HepG2 (cell line): ENCODE measurements around the gene PDE4D. TPM values are rescaled to one million over a fixed set of nuclear protein-coding genes. Genes with fewer than 3 reads are reported as not detected.

Experiments
- GATAD2A ChIP-seq: IDR thresholded peaks from 2 replicates; pipeline ENCODE4 v1.6.1; 2016
- HOXA3 ChIP-seq: sonication (generic); formaldehyde crosslinking; IDR thresholded peaks from 2 replicates; pipeline ENCODE4 v1.5.0; 2020; ENCODE audit warnings: missing genetic modification reagents
- MED1 ChIP-seq: sonication (generic); formaldehyde crosslinking; IDR thresholded peaks from 2 replicates; pipeline ENCODE4 v1.4.0; 2020; ENCODE audit warnings: missing genetic modification reagents
- MZF1 ChIP-seq: sonication (generic); formaldehyde crosslinking; IDR thresholded peaks from 2 replicates; pipeline ENCODE4 v1.8.1; 2023; ENCODE audit warnings: mild to moderate bottlenecking, missing genetic modification reagents, borderline replicate concordance
- PRPF4 ChIP-seq: fragments of 200-400 bp; formaldehyde crosslinking; IDR thresholded peaks from 2 replicates; pipeline ENCODE4 v1.6.1; 2016; ENCODE audit warnings: low read length, low read depth; ENCODE audit not compliant: poor library complexity, severe bottlenecking
- ZNF33B ChIP-seq: sonication (generic); formaldehyde crosslinking; IDR thresholded peaks from 2 replicates; pipeline ENCODE4 v1.5.1; 2020; ENCODE audit warnings: mild to moderate bottlenecking, missing genetic modification reagents
- ZNF383 ChIP-seq: sonication (generic); formaldehyde crosslinking; IDR thresholded peaks from 2 replicates; pipeline ENCODE4 v1.4.0; 2020; ENCODE audit warnings: missing genetic modification reagents, mild to moderate bottlenecking, borderline replicate concordance
- ZNF614 ChIP-seq: IDR thresholded peaks from 2 replicates; pipeline ENCODE4 v1.6.1; 2018; ENCODE audit warnings: missing biosample characterization, missing genetic modification reagents, inconsistent platforms, borderline replicate concordance
- polyA plus RNA-seq, 8 experiments: library from polyadenylated mRNA; depleted of rRNA in 3 of 8; stranded (reverse) in 7 of 8; unstranded in 1 of 8; fragments of >200 nt; fragmentation: Illumina TruSeq in 4 of 8; extraction: Trizol in 4 of 8; gene quantifications; 2 replicates each; pipeline versions ENCODE4 v1.2.1 to v1.2.3, GENCODE V29; 2011 to 2016; ENCODE audit warnings: low read depth in 4 of 8, missing spikeins in 1 of 8, mixed read lengths in 1 of 8; ENCODE audit not compliant: insufficient read depth in 1 of 8
- total RNA-seq, 5 experiments: library from RNA; depleted of rRNA; stranded (reverse); fragments of >200 nt; fragmentation: Illumina TruSeq; extraction: Trizol; gene quantifications; 2 replicates each; pipeline ENCODE4 v1.2.3, GENCODE V29; 2016; ENCODE audit warnings: low read depth in 1 of 5
- TF ChIP-seq, protein P1 (sequence below): sonication (generic); formaldehyde crosslinking; IDR thresholded peaks from 2 replicates; pipeline ENCODE4 v1.8.0; 2022; ENCODE audit warnings: mild to moderate bottlenecking, missing genetic modification reagents, borderline replicate concordance
- TF ChIP-seq, protein P2 (sequence below): sonication (generic); formaldehyde crosslinking; conservative IDR thresholded peaks from 2 replicates; pipeline ENCODE4 v1.4.0; 2020; ENCODE audit warnings: missing genetic modification reagents

Gene PDE4D
- total and polyA plus RNA-seq, 2 of the 13 experiments (the other 11 are each of a cell fraction or from before 2014, with no cell fraction given), result 7.0 to 12.2 TPM

DNA sequence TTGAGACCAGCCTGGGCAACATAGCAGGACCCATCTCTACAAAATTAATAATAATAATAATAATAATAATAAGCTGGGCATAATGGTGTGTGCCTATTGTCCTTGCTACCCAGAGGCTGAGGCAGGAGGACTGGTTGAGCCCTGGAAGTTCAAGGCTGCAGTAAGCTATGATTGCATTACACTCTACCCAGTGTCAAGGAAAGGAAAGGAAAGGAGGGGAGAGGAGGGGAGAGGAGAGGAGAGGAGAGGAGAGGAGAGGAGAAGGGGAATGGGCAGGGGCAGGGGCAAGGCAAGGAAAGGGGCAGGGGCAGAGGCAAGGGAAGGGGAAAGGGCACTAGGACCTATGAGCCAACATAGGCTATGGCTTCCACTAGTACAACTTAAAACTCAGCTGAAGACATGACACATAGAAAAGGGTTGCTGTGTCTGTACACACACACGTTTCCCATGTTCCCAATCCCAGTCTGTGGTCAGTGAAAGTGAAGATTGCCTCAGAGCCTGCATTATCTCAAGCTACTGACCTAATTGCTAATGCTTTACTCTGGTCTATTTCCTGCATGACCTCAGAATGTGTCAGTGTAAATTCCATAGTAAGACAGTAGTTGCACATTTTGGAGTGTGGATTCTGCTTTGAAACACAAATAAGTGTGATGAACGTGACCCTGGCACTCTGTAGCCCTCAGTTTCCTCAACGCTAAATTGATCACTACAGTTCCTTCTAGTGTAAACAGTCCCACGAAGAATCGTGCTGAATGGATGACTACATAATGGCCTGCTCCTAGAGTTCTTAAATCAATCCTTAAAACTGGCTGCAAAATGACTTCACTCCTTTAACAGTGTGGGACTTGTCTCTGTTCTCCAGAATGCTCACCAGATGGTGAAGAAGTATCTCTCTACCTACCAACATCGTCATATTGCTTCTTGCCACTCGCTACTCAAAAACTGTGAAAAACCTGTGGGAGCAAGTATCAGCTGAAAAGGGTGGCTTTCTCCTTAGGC, 813.6 kb downstream of the PDE4D start (continued):
- TF ChIP-seq ZNF33B (CRISPR knock-in tag), result no peak
- no peak for TF ChIP-seq ZNF383
- TF ChIP-seq, protein P1, sequence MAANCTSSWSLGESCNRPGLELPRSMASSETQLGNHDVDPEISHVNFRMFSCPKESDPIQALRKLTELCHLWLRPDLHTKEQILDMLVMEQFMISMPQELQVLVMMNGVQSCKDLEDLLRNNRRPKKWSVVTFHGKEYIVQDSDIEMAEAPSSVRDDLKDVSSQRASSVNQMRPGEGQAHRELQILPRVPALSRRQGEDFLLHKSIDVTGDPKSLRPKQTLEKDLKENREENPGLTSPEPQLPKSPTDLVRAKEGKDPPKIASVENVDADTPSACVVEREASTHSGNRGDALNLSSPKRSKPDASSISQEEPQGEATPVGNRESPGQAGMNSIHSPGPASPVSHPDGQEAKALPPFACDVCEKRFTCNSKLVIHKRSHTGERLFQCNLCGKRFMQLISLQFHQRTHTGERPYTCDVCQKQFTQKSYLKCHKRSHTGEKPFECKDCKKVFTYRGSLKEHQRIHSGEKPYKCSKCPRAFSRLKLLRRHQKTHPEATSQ (CRISPR knock-in tag), result no peak
- 0 out of 2 replicates have a peak, but pooled peaks have one; percentile 21 for TF ChIP-seq GATAD2A
- TF ChIP-seq PRPF4, result no peak
- 0 out of 2 replicates have a peak, but pooled peaks have one; percentile 13 for TF ChIP-seq MZF1 (CRISPR knock-in tag)
- TF ChIP-seq, protein P2, sequence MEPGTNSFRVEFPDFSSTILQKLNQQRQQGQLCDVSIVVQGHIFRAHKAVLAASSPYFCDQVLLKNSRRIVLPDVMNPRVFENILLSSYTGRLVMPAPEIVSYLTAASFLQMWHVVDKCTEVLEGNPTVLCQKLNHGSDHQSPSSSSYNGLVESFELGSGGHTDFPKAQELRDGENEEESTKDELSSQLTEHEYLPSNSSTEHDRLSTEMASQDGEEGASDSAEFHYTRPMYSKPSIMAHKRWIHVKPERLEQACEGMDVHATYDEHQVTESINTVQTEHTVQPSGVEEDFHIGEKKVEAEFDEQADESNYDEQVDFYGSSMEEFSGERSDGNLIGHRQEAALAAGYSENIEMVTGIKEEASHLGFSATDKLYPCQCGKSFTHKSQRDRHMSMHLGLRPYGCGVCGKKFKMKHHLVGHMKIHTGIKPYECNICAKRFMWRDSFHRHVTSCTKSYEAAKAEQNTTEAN, result peak; percentile 78
- TF ChIP-seq HOXA3 (CRISPR knock-in tag), result 0 out of 2 replicates have a peak, but pooled peaks have one; percentile 14
- peak; percentile 44; the same call in 1 of the 2 replicates for TF ChIP-seq ZNF614 (CRISPR knock-in tag)
- TF ChIP-seq MED1 (CRISPR knock-in tag), result peak; percentile 31; the same call in 1 of the 2 replicates
